UCSD-AML1 (cell line): ENCODE results near the gene EEIG1.
A peak's percentile ranks its signal among the peaks of the same experiment; 100 is the strongest.

Experiments
- DNase-seq: peaks from one replicate; lab custom pipeline; 2025; ENCODE audit not compliant: unreplicated experiment; lab: John Stamatoyannopoulos, UW

EEIG1 gene

DNA sequence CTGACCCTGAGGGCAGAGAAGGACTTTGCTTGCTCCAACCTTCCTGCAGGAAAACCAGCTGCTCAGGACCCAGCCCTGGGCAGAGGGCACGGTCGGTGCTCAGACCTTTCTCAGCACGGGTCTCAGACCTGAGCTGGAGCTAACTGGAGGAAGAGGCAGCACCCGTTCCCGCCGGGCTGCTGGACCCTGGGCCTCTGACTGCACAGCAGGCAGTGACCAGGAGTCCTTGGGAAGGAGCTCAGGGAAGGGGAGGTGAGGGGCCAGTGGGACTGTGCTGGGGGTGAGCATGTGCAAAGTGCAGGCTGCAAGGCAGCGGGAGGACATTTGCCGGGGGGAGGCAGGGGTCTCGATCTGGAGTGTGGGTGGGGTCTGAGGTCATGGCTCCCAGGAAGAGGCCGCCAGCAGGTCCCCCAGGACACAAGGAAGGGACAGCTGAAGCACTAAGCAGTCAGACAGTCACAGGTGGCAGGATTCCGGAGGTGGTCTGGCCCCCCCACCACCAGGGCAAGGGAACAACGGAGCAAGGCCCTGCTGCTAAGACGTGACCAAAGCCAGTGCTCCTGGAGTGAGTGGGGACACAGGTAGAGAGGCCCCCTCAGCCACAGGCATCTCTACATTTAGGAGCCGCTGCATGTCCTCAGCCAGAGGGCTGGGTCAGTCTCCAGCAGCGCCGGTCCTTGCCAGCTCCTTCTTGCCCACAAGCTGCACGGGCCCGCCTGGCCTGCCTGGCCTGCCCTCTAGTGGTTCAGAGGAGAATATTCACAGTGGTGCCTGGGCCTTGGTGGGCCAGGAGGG is 38.4 kb downstream of the EEIG1 start:
- peak; percentile 53 for DNase-seq

DNA sequence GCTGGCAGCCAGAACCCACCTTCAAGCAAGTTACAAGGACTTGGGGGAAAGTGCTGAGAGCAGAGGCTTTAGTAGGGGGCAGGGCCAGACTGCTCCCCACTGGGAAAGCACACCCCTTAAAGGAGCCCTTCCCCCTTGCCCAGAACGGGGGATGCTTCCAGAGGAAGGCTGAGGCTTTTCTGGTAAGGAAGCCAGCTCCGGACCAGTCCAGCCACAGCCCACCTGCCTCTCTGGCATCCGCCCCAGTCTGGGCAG is 38.9 kb downstream of the EEIG1 start:
- DNase-seq, result no peak

DNA sequence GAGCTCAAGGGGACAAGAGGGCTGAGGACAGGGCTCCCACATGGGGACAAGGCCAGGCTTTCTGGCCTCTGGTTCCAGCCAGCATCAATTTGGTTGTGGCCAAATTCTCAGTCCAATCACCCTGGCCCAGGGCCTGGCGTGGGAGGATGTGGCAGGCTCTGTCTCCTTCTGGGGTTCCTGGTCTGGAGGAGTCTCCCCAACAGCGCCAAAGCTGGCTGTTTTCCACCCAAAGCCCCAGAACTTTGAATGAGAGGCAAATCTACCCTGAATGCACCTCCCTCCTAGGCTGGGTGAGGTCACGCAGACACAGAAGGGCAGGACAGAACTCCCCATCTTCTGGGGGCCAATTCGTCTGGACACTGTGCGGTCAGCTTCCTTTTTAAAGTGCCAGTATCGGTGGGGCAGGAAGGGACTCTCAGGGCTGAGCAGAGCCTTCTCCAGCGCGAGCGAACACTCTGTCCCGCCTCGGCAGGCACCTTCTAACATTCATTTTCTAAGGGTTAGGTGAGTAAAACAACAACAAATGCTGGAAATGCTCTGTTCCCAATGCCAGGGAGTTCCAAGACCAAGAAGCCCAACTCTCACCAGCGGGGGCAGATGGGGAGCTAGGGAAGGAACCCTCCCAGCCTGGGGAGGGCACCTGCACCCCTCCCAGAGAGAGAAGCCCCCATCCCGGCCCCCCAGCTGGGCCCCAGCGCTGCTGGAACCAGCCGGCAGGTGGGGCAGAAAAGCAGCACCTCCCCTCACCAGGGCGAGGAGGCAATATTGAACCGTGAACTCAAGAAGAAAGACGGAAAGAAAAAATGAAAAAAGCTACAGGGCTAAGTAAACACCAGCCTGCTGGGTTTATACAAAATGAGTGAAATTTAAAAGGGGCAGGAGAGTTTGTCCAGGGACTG is 39.5 kb downstream of the EEIG1 start:
- DNase-seq, result no peak

DNA sequence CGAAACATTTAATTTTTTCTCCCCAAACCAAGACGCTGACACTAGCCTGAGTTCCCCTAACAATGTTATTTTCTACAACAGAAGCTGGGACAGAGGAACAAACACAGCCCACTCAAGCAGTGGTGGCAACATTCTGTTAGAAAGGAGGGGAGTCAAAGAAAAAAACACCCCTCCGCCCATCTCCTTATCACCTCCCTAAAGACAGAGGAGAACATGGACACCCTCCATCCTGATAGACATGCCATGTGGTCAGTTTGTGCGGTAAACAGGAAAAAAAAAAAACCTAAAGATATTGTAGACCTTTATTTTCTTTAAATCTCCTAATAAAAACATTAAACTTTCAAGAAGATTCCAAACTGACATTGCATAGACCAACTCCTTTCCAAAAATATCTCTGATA is 40.2 kb downstream of the EEIG1 start:
- no peak for DNase-seq

DNA sequence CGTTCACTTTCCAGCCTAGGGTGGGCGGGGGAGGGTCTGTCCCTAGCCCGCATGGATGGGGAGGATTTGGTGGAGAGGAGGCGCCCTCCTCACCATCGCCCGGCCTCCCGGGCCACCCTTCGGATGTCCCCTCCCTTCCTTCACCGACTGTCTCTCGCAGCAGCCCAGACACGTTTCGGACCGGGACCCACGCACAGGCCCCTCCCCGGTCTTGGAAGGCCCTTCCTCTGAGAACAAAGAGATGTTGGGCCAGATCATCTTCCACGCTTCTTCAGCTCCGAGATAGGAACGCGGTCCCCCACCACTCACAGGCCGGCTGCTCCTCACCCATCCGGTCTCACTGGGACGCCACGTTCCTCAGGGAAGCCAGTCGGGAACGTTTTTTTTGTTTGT is 42.5 kb downstream of the EEIG1 start:
- no peak for DNase-seq

DNA sequence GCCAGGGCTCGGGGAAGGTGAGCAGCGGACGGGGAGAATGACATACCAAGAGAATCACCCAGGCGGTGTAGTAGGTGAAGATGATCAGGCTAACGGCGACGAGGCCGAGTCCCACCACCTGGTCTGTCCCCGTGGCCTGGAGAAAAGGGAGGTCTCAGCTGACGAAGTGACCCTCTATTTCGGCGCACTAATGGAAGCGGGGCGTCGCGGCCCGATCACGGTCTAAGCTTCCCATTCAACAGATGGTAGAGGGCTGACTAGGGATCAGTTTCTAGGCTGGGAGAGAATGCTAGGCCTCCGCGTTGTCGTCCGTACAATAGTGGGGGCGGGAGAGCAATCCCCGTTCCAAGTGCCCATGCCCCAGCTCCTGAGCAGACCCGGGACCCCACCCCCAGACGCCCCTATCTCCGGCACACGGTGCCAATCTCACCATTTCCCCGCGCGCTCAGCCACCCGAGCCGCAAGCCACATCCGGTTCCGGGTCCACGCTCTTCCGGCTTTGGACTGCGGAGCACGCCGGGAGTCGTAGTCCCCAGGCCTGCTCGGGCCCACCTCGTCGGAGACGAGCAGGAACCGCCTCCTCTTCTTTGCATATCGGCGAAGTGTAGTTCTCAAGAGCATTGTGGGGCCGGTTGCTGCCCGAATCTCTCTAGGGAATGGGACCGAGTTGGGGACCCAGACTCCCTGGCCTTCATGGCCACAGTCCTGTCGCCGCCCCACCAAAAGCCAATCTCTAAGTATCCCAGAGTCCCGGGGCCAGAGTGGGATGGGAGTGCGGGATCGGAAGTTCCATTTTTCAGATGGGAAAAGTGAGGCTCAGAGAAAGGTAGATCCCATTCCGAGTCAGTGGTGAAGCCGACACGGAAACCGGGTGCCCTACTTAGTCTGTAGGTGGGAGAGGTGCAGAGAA is 43.1 kb downstream of the EEIG1 start, which contains the start of gene DPM2:
DPM2 (minus strand) TSS at position 467 of the 910 bp plus-strand sequence; CDS start at position 433, 34 bp downstream.
- DNase-seq, result peak; percentile 88

DNA sequence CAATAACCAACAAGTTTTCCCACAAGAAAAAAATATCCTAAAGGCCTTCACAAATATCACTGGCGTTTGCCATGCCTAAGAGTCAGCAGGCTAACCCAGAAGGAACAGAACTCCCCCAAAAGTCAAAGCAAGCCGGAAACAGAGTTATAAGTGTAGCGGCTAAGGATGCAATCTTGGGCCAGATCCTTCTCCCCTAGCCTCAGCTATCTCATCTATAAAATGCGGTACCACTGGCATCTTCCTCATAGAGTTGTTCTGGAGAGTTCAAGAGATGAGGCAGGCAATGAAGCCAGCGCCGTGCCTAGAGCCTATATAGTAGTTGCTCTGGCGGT is 43.8 kb downstream of the EEIG1 start:
- DNase-seq, result no peak

DNA sequence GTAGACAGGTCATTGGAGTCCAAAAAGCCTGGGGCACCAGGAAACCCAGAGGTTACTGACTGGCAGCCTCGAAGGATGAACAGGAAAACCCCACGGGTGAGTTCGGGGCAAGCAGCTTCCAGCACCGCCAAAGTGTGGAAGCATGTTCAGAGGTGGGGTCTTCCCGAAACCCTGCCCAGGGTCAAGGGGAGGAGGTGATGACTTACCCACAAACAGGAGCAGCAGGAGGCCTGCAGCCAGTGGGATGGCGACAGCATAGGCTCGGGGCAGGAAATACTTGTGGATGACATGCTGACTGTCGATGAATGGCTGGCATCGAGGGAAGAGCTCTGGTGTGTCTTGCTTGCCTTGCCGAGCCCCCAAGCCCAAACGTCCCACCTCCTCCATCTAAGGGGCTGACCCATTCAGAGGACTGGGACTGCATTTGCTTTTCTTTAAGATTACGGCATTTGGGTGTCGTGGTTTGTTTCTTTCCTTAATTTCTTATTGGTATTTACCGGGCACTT is 44.4 kb downstream of the EEIG1 start:
- DNase-seq, result no peak

DNA sequence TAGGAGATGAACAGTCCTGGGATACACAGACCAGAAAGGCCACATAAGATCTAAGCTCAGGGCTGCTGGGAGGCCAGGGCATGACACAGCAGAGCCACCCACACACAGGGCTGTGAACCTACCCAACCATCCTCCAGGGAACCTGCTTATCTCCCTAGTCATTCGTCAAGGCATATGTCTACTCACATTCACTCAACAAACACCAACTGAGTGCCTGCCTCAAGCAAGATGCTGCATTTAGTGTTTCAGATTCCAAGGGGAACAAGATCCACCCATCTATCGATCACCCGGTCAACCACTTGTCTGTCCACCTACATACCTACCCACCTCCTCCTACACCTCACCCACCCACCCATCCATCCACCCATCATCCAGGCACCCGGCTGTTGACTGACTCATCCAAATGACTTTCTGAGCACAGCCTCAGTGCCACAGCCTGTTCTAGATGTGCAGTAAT is 45.0 kb downstream of the EEIG1 start:
- peak; percentile 31 for DNase-seq

DNA sequence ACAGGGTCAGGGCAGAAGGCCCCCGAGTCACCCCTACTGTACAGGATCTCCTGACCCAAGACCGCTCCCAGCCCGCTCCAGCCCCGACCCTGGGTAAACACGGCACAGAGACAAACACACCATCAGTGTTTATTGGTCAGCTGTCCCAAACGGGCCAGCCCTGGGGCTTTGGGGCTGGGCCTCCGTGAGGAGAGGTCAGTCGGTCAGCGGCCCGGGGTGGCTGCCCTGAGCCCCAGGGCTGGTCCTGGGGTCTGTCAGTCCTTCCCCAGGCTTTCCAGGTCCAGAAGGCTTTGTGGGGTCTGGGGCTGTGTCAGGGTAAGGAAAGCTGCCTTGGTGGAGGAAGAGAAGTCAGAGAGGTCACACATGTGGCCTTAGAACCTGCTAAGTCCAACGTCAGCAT is 45.8 kb downstream of the EEIG1 start:
- no peak for DNase-seq

DNA sequence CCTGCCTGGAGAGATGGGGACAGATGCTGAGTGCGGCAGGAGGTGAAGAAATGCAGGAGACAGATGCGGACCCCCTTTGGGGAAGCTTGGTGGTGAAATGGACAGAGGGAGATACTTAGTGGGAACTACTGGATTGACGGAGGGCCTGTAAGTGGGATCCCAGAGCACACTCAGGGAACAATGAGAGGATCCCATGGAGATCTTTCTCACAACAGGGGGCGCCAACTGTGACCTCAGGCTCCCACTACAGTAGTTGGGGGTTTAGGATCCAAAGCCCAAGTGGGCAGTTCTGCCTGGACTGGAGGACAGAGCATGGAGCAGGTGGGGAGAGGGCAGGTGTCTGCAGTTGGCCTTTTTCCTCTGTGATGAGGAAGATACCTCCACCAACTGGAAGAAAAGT is 46.5 kb downstream of the EEIG1 start:
- DNase-seq, result no peak

DNA sequence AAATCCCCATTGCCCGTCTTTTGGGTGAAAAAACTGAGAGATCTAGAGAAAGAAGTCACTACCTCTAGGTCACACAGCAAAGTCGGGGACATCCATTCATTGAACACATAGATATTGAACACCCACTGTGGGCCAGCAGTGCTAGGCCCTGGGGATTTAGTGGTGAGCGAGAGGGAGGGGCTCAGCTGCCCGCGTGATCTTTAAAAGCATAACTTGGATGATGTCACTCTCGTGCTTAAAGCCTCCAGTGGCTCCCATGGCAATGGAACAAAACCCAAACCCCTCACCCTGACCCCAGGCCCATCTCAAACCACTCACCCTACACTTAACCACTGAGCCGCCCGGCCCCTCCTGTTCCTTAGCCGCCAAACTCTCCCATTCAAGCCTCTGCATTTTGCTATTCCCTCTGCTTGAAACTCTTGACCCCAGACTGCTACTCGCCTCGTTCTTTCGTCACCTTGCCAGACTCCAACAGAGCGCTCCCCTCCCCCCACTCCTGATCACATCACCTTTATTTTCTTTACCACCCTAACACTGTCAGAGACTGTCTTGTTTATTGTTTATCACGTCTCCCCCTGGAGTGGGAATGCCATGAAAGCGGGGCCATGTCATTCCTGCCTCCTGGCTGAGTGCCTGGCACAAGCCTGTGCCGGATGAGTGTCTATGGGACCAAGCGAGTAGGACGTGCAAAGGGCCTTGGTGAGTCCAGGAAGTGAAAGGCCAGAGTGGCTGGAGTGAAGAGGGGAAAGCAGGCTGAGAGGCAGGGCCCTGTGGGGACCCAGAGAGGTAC is 49.5 kb downstream of the EEIG1 start:
- no peak for DNase-seq
